ENCODE data around the gene GPR162.

The GPR162 gene

GRCh38 chr12:6782850-6783566 lies 38.6 kb upstream of the GPR162 start:
- no peaks in the 10 kb centered on the region for H3F3A ChIP-seq (ENCODE audit: insufficient read depth, low read length)
- no peak overlapping the region for H3K4me3 ChIP-seq (ENCODE audit: low read depth, low read length, poor library complexity, severe bottlenecking)
- peaks cover 19% of the 10 kb centered on the region for H3K4me1 ChIP-seq (ENCODE audit: insufficient read depth, low read length, severe bottlenecking)
- TF ChIP-seq EZH2 (IDR thresholded peaks at IDR 0.05; ENCODE audit: borderline replicate concordance, low read length) = no peak
- no peak for TF ChIP-seq CTCF (IDR thresholded peaks at IDR 0.05; ENCODE audit: low read length)
- H3K36me3 ChIP-seq (ENCODE audit: insufficient read depth, low read length) = no peaks in the 10 kb centered on the region
- H3K9me3 ChIP-seq (ENCODE audit: low read length) = no peaks in the 10 kb centered on the region
- no peaks in the 10 kb centered on the region for H4K20me1 ChIP-seq (ENCODE audit: insufficient read depth, low read length)
- no peaks in the 10 kb centered on the region for H3K79me2 ChIP-seq (ENCODE audit: insufficient read depth, low read length)
- H3K4me2 ChIP-seq (ENCODE audit: low read length) = no peak overlapping the region
- 0 out of 2 replicates have a peak, but pooled peaks cover under 1% of the 10 kb centered on the region for H3K27me3 ChIP-seq (ENCODE audit: insufficient read depth, low read length)
- no peak overlapping the region for H3K27ac ChIP-seq (ENCODE audit: low read depth, low read length, poor library complexity, severe bottlenecking)
- no peak overlapping the region for H2AFZ ChIP-seq (ENCODE audit: low read length)
- no peak overlapping the region for H3K9ac ChIP-seq (ENCODE audit: low read length)
- no peaks in the 10 kb centered on the region for H3K9me2 ChIP-seq (ENCODE audit: low read depth, low read length)

GRCh38 chr12:6783828-6784227 lies 37.8 kb upstream of the GPR162 start:
- no peak overlapping the region for H3K9ac ChIP-seq (ENCODE audit: low read length)
- no peaks in the 10 kb centered on the region for H3K79me2 ChIP-seq (ENCODE audit: insufficient read depth, low read length)
- no peak overlapping the region for H3K4me2 ChIP-seq (ENCODE audit: low read length)
- H3K4me3 ChIP-seq (ENCODE audit: low read depth, low read length, poor library complexity, severe bottlenecking) = no peak overlapping the region
- H4K20me1 ChIP-seq (ENCODE audit: insufficient read depth, low read length) = no peaks in the 10 kb centered on the region
- H3K9me3 ChIP-seq (ENCODE audit: low read length) = no peaks in the 10 kb centered on the region
- peaks cover 11% of the 10 kb centered on the region for H3K4me1 ChIP-seq (ENCODE audit: insufficient read depth, low read length, severe bottlenecking)
- H3K9me2 ChIP-seq (ENCODE audit: low read depth, low read length) = no peaks in the 10 kb centered on the region
- no peak overlapping the region for H3K27ac ChIP-seq (ENCODE audit: low read depth, low read length, poor library complexity, severe bottlenecking)
- H3K27me3 ChIP-seq (ENCODE audit: insufficient read depth, low read length) = no peaks in the 10 kb centered on the region
- TF ChIP-seq CTCF (IDR thresholded peaks at IDR 0.05; ENCODE audit: low read length) (no peak), EZH2 (IDR thresholded peaks at IDR 0.05; ENCODE audit: borderline replicate concordance, low read length) (no peak)
- no peak overlapping the region for H2AFZ ChIP-seq (ENCODE audit: low read length)
- H3K36me3 ChIP-seq (ENCODE audit: insufficient read depth, low read length) = no peaks in the 10 kb centered on the region
- H3F3A ChIP-seq (ENCODE audit: insufficient read depth, low read length) = no peaks in the 10 kb centered on the region

- Histone ChIP-seq H3K4me2 (ENCODE audit: low read length) (no peak overlapping the region), H3K36me3 (ENCODE audit: insufficient read depth, low read length) (no peaks in the 10 kb centered on the region), H3K9me2 (ENCODE audit: low read depth, low read length) (no peaks in the 10 kb centered on the region), H3K9ac (ENCODE audit: low read length) (no peak overlapping the region), H3K4me1 (ENCODE audit: insufficient read depth, low read length, severe bottlenecking) (peaks cover 11% of the 10 kb centered on the region), H3K4me3 (ENCODE audit: low read depth, low read length, poor library complexity, severe bottlenecking) (no peak overlapping the region), H2AFZ (ENCODE audit: low read length) (no peak overlapping the region), H3K27me3 (ENCODE audit: insufficient read depth, low read length) (no peaks in the 10 kb centered on the region; the same call in 1 of the 2 replicates), H3K27ac (ENCODE audit: low read depth, low read length, poor library complexity, severe bottlenecking) (no peak overlapping the region), H3F3A (ENCODE audit: insufficient read depth, low read length) (no peaks in the 10 kb centered on the region), H4K20me1 (ENCODE audit: insufficient read depth, low read length) (no peaks in the 10 kb centered on the region), H3K79me2 (ENCODE audit: insufficient read depth, low read length) (no peaks in the 10 kb centered on the region), H3K9me3 (ENCODE audit: low read length) (no peaks in the 10 kb centered on the region)
- TF ChIP-seq EZH2 (IDR thresholded peaks at IDR 0.05; ENCODE audit: borderline replicate concordance, low read length) = no peak
- TF ChIP-seq CTCF (IDR thresholded peaks at IDR 0.05; ENCODE audit: low read length) = no peak
Measured at GRCh38 chr12:6784296-6784695, 37.3 kb upstream of the GPR162 start.

Measured in OCI-LY1 (cell line).